Inferior parietal cortex (tissue), 1 donor: ENCODE results near the gene LRRC66.

Experiments
- DNase-seq: peaks from one replicate; pipeline ENCODE4 v3.0.0-alpha.2; 2016; ENCODE audit errors: extremely low spot score

Gene LRRC66, protein sequence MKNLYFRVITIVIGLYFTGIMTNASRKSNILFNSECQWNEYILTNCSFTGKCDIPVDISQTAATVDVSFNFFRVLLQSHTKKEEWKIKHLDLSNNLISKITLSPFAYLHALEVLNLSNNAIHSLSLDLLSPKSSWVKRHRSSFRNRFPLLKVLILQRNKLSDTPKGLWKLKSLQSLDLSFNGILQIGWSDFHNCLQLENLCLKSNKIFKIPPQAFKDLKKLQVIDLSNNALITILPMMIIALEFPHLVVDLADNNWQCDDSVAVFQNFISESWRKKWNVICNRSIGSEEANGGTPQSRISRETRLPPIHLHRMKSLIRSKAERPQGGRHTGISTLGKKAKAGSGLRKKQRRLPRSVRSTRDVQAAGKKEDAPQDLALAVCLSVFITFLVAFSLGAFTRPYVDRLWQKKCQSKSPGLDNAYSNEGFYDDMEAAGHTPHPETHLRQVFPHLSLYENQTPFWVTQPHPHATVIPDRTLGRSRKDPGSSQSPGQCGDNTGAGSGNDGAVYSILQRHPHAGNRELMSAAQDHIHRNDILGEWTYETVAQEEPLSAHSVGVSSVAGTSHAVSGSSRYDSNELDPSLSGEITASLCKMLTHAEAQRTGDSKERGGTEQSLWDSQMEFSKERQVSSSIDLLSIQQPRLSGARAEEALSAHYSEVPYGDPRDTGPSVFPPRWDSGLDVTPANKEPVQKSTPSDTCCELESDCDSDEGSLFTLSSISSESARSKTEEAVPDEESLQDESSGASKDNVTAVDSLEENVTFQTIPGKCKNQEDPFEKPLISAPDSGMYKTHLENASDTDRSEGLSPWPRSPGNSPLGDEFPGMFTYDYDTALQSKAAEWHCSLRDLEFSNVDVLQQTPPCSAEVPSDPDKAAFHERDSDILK

DNA sequence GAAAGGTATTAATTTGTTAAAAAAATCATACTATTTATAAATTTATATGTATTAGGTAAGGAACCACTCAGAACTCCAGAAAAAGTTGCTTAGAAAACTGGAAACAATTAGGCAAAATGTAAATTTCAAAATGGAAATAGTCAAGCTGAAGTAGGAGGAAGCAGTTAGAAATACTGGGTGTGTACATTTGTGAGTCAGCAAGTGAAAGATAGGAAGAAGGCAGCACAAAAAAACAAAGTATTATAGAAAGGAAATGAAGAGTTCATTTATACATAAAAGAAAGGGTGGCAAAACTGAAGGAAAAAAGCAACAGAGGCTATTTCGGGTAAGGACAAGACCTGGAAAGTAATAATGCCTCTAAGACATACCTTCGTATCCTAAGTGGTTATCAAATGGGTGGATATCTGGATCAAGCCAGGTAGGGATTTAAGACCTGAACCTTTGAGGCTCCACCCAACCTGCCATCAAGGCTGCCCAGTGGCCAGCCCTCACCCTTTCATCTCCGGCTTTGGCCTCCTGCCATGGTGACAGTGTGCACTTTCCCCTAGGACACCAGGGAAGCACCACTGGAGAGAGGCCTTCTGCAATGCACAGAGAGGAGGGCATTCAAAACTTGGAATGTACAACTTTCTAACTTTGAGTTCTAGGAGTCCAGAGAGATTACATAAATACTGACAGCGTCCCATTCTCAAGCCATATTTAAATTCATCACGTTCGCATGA lies at the start of gene LRRC66:
LRRC66 (minus strand) TSS at position 428 of the 722 bp plus-strand sequence. CDS start 2,750 bp downstream, outside the sequence.
- DNase-seq: no peak

DNA sequence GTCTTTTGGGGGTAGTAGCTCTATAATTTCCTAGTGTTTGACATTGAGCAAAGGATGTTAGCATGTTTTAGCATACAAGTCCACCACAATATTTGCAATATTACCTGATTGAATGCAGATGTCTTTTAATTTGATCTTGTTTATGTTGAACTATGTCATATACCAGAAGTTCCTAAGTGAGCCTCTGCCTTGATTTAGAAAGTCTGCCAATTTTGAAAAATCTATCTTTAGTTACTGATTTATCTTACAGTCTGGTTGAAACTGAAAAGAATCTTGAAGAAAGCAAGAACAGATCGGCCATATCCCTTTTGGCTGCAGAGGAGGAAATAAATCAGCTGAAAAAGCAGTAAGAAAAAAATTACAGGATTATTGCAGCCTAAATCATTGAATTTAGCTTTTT lies 49.4 kb upstream of the LRRC66 start:
- no peak for DNase-seq

DNA sequence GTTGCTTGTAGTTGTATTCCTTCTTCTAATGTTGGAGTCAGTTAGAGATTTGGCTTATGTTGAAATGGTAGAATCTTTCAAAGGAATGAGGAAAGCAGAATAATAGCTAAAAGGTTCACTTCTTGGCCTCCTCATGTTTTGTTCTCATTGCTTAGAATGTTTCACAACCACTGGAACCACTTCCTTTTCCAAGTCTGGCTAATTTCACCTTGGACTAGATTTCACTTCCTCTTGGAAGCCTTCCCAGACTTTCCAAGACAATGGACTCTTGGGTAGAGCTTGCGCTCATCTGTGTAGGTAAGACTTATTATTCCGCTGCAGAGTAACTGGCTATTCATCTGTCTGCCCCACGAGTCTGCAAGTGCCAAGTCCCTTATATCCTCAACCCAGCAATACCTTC lies 39.2 kb upstream of the LRRC66 start:
- DNase-seq: no peak

DNA sequence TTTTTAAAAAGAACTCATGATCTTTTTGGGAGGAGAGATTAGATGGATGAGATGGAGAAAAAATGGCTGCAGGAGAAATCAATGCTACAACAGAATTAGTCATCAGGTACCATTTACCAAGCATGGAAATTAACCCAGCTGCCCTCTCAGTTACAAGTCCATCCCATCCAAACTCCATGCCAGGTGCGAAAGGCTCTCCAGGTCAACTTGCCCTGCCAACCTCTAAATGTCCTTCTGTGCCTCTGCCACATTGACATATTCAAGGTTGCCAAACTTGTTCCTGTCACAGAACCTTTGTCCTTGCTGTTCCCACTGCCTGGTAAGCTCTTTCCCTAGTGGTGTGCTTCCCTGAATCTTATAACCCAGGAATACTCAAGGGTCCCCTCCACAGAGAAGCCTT lies 38.1 kb upstream of the LRRC66 start:
- no peak for DNase-seq

DNA sequence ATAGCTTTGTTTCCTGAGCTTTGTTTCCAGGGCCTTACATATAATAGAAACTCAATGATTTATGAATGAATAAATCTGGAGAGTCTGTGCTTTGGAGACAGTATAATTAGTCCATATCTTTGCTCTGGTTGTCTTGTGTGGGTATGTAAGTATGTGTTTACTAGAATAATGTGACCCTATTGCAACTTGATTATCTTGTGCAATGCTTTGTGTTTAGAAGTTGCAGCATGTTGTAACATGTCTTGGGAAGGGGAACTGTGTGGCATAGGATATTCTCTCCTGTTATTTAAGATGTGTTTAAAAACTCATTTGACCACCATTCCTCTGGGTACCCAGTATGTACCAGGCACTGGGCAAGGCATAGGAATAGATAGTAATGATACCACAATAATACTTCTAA lies 37.0 kb upstream of the LRRC66 start:
- DNase-seq: no peak

DNA sequence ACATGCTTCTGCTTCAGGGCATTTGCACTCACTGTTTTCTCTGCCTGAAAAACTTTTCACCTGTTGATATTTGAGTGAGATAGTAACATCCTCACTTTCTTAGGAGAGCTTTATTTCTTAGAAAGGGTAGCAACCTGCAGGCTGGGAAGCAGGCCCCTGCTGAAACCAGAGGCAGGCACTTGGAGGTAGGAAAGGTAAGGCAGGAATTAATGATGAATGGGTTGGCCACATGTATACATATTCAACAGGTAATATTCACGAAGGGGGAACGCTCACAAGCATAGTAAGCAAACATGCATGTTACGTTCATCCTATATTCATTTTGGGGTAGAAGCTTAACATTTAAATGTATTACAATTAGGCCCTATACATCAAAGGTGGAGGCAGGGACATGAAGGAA lies 34.1 kb upstream of the LRRC66 start:
- DNase-seq: no peak

DNA sequence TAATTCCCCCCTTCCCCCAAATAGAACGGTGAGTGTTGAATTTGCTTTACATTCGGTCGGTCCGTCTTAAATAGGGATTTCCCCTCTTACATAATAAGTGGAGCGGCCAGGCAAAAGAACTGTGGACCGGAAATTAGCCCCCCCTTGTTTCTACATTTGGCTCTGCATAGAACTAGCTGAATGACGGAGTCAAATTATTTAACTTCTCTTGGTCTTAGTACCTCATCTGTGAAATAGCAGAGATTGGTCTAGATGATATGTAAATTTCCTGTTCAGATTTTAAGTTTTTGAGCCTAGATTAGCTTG lies 32.3 kb upstream of the LRRC66 start:
- no peak for DNase-seq

DNA sequence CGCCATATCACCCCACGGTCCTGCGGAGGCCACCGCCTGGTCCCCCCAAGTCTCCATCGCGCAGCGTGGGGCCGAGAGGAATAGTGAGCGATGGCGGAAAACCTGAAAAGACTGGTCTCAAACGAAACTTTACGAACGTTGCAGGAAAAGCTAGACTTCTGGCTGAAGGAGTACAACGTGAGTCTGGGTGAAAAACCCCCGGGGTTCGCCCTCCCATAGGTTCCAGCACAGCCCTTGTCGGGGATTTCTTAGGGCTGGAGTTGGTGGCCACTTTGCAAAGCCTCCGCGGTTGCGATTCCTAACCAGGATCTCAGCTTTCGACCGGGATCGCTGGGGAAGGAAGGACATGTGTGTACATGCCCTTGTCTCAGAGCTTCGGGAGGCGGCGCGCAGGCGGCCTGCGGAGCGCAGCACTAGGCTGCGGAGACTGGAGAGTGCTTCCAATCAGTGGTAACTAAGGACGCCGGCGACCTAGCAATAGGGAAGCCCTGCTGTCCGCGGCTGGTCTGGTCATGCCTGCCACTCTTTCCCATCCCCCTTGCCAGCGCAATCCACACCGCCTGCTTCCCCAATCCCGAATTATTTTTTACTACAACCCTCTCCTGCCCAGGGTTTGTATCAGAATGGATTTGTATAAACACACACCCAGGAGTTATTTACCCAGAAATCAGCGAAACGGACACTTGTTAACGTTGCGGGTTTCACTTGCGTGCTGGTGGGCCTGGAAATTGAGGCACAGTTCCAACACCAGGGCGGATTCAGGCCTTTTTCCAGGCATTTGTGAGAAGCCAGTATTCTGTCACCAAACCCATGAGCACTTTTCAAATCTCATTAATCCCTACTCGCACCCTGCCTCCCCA lies 31.7 kb upstream of the LRRC66 start:
- no peak for DNase-seq

DNA sequence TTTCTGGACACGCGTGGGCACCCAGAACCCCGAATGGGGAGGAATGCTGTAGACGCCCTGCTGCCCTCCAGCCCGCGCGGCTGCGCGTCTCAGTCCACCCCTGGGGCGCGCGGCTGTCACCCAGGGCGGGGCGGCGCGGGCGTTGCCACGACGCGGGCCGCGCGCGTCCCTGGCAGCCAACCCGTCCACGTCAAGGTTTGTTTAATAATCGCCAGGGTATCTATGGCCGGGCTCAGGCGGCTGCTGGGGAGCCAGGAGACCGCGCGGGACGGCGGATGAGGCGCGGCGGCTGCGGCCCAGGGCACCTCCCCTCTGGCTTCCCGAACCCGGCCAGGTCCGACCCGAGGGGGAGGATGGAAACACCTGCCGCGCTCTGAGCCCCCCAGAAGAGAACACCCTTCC lies 31.1 kb upstream of the LRRC66 start, which contains the start of gene SPATA18:
SPATA18 (plus strand) TSS at position 92 of the 402 bp plus-strand sequence. CDS start 401 bp downstream, outside the sequence.
- no peak for DNase-seq

DNA sequence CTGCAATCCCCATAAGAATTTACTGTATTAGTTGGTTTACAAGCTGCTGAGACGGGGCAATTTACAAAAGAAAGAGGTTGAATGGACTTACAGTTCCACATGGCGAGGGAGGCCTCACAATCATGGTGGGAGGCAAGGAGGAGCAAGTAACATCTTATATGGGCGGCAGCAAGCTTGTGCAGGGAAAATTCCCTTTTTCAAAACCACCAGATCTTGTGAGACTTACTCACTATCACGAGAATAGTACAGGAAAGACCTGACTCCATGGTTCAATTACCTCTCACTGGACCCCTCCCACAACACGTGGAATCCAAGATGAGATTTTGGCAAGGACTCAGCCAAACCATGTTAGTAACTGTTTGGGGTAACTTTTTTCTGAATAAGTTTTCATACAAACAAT lies 29.1 kb upstream of the LRRC66 start:
- no peak for DNase-seq

DNA sequence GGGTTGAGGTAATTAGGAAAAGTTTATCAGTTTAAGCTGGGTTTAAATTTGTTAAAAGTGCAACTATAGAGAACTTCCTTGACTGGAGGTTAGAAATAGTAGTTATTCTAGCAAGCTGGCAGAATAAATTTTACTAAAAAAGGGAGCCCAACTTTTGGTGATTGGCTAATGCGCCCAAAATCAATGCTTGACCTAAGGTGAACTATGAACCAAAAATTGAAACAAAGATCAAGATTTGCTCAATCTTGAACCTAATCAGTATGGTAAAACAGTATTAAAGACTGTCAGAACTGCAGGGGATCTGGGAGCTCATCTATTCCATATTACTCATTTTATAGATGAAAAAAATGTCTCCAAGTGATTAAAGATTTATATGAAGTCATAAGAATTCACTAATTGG lies 24.9 kb upstream of the LRRC66 start:
- DNase-seq: no peak

DNA sequence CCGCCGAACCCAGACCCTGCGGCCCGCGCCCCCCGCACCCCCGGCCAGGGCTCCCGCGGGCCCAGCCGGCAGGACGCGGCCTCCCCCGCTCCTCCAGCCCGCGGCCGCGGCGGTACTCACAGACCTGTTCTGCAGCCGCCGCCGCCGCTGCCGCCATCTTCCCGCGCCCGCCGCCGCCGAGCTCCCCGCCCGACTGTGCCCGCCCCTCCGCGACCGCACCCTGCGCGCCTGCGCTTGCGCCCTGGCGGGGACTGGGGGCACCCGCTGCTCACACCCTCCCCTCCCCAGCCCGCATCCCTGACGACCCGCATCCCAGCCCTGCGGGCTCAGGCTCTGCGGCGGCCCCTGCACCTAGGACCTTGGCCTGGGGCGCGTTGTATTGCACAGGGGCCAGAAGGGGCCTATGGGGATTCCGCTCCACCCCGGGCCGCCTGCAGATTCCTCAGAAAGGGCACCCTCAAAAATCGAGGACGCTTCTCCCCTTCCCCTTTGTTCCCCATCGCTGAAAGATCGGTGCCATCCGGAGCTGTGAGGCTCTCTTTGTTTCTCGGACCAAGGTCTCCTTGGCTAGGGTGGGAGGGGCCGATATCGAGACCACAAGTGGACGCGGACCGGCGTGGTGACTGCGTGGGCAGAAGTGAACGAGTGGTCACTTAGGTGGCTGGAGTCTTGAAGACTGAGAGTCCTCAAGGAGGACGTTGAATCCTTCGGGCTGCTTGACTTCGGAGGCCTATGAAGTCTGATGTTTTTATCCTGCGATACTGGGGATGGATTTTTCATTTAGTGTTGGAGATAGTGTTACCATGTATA lies 18.1 kb upstream of the LRRC66 start, which contains the start of gene SGCB:
SGCB (minus strand) TSS at position 197 of the 810 bp plus-strand sequence; CDS start at position 157, 40 bp downstream.
- DNase-seq: peak; percentile 74

DNA sequence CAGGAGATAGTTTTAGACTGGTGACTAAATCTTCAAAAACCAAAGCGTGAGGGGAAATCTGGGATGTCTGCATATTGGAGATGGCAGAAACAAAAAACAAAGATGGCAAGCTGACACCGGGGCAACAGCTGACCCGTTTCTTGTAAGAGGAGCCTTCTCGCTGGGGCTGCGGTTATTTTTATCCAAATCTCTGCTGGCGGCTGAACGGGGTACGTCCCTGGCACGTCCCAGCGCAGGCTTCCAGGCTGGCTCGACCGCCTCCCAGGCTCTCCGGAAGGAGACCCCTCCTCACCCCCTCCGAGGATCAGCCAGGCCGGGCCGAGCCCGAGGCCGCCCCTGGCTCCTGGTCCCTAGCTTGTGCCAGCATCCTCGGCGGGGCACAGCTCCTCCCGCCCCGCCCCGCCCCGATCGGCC lies 17.5 kb upstream of the LRRC66 start:
- DNase-seq: peak; percentile 50

DNA sequence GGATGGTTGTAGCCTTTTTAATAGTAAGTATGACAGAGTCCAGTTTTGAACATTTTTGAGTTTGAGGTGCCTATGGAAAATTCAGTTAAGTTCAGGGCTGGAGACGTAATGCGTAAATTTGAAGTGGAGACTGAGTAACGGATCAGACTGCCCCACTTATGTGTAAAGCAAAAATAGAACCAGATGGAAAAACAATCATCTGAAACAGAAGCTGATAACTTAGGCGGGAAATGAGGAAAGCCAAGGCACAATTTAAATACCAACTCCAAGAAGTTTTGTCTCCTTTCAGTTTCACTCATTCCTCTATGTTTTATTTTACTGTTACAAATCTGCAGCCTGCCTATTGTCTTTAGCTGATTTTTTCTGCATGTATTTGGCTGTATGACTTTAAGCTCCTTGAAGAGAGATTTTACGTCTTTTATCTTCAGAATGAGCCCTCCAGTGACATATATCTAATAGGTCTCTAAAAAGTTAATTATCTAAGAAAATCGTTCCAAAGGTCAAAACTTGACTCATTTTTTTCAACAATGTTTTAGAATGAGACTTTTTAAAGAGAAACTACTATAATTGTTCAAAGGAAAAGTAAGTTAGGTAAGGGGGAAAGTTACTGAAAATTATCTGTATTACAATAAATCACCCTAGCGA lies 16.8 kb upstream of the LRRC66 start:
- DNase-seq: no peak

DNA sequence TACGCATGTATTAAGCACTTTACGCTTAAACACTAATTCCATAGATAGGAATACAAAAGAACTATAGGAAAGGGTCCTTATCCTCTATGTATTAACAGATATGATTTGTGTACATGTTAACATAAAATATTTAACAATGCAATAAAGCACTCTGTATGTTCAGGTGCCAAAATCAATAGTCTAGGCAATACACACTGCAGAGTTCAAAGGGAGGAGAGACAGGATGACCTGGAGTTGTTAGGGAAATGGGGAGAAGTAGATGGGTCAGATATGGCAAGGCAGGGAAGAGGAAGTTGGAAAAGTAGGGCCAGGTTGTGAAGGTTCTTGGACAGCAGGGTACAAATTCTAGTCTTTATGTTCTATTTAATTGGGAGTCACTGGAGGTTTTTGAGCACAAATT lies 15.0 kb upstream of the LRRC66 start:
- DNase-seq: no peak

DNA sequence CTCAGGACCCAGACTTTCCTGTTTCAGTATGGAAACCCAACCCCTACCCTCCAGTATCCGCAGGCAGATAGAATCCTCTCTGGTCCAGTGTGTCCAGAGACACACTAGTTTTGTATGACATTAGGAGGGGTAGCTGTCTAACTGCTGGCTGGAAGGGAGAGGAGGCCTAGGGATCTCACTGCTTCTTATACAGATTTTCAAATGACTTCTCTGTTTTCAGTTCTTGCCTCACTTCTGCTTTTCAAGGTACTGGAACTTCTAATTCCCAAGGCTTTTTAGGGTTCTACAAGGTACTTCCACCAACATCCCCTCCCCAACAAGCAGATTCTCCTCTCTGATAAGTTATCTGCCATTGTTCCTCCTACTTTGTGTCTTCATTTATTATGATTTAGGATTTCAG lies 11.8 kb upstream of the LRRC66 start:
- no peak for DNase-seq

DNA sequence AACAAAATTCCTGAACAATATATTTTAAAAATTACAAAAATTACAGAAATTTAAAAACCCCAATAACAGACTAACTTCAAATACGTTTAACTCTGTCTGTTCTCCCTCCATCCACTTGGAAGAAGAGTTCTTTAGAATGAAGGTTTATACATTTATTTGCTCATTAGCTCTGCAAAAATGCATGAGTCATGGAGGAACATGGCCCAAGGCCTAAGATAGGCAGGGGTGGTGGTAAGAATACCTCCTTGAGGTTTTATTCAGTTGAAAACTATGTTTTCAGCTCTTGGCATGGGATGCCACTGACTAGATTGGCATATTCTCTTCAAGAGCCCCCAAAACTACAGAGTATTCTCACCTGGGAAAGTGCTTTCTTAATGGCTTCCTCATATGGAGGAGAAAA lies 8.8 kb upstream of the LRRC66 start:
- DNase-seq: no peak

DNA sequence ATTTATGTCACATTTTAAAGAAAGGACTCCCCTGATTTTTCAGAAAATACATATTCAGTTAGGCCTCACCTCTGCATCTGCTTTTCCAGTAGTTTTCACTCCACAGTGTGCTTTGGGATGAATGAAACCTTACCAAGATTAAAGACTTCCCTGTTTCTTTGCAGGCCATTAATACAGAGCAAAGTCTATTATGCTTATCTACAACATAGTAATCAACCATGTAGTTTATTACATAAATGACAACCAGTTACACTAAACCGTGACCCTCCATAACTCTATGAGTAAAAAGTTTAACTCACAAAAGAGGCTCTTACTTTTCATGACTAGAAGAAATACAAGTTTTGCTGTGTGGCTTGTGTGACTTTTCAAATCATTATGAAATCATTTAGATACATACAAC lies 2.3 kb downstream of the LRRC66 start:
- no peak for DNase-seq

DNA sequence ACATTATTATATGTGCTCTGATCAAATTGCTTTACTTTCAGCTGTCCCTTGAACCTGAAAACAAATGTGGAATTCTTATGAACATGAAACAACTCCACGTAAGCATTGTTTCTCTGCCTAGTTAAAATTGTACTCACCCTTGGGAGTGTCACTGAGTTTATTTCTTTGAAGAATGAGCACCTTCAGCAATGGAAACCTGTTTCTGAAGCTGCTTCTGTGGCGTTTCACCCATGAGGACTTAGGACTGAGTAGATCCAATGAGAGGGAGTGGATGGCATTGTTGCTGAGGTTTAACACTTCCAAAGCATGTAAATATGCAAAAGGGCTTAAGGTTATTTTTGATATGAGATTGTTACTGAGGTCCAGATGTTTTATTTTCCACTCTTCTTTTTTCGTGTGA lies 3.2 kb downstream of the LRRC66 start:
- DNase-seq: no peak

DNA sequence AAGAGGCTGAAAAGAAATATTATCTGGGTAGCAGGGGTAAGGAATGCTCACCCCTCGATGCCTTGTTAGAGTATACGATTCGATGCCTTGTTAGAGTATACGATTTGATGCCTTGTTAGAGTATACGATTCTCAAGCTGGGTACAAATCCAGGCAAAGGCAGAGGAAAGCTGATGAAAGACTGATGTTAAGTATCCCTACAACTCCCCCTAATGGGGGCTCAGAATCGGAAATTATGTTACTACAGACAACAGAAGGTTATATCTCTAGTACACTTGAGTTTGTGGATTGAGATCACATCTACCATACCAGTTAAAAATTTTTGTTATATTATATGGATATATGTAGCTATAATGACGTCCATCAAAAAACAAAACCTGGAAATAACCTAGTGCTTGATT lies 4.8 kb downstream of the LRRC66 start:
- no peak for DNase-seq
